CD4-positive, alpha-beta T cell treated with Interleukin-2 at 100 ng/mL for 4 hours (primary cell): Measurements from ENCODE around the gene PTPRK.
"Not testable (repeated sequence)": the region's sequence is repeated elsewhere in the genome, so short reads cannot be mapped to it uniquely, and the experiment has no call there.

Experiments used
- DNase-seq: peaks from one replicate; pipeline ENCODE4 v3.0.0-alpha.2; 2020; ENCODE audit warnings: low spot score

PTPRK gene

DNA sequence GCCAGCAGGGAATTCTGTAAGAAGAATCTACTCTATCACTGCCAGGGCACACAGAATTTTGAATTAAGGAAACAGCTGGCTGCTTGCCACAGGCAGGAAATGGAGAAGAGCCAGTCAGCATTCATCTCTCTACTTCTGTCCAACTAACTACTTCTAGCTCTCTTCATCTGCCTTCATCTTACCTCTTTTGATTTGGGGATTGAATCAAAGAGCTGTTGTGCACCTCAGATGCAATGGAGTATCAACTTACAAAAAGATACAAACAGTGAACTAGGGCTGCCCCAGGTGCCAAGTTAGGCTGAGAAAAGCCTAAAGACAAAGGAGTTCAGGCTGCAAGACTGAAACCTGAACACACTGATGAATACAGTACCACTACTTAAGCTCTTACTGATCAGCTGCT lies 82.0 kb downstream of the PTPRK start:
- DNase-seq, result no peak

- no peak for DNase-seq
These were observed 82.7 kb downstream of the PTPRK start for GRCh38 chr6:128437685-128438084.

GRCh38 chr6:128434752-128435151 lies 85.6 kb downstream of the PTPRK start:
- not testable (repeated sequence) for DNase-seq

DNA sequence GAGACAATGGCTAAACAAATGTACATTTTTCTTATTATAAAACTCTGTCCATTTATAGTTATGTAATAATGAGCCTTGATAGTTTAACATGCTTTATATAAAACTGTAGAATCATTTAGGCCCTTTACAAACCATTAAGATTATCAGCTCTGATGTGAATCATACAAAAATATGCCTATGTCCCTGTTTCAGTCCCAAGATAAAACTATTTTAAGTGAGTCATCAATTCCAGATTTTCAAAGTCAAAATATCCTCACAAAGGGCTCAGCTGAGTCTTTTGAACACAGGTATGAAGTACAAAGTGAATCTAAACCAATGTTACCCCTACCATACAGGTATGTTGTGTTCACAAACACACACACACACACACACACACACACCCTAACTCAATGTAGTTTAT lies 88.0 kb downstream of the PTPRK start:
- no peak for DNase-seq

DNA sequence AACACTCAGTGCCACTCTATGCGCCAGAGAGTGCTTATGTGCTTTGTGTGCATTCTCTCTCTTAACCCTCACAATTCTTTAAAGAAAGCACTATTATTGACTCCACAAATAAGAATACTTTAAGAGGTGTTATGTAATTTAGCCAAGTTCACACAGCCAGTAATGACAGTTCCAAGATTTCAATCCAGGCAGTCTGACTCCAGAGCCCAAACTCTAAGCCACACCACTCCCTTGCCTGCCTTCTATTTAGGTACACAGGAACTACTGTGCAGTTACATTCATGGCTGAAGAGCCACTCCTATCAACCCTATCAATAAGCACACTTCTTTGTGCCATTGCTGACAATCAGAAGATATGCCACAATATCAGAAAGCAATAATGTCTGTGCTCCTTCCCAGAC lies 93.3 kb downstream of the PTPRK start:
- no peak for DNase-seq

DNA sequence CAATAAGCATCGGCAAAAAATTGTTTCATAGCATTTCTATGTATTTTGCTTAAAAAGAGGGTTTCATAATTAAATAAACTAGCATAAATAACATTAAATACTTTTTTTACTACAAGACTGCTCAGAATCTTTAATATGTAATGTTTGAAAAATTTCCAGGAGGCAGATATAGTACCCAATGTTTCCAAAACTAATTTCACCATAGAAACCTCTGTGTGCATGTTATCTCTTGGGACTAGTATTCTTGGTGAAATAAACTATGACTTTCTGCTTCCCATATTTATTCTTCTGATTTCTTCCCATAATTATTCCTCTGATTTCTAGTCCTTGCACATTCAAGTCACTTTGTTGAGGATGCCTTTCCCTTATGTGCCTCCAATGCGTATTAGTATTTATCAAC lies 94.5 kb downstream of the PTPRK start:
- no peak for DNase-seq

DNA sequence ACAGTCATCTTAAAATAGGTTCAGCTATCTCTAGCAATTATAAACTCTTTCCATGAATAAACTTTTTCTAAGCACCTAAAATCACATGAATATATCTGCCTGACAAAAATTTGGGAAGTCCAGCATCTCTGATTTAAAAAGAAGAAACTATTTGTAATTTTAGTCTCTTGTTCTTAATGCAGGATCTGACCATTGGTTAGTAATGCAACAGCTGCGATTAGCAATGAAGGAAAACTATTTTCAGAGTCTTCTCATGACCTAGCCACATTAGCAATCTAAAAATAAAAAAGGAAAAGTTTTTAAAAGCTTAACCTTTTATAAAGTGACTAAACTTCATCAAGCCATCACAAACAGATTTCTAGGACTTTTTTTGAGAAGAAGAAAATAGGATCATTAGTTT lies 97.5 kb downstream of the PTPRK start:
- DNase-seq, result no peak

DNA sequence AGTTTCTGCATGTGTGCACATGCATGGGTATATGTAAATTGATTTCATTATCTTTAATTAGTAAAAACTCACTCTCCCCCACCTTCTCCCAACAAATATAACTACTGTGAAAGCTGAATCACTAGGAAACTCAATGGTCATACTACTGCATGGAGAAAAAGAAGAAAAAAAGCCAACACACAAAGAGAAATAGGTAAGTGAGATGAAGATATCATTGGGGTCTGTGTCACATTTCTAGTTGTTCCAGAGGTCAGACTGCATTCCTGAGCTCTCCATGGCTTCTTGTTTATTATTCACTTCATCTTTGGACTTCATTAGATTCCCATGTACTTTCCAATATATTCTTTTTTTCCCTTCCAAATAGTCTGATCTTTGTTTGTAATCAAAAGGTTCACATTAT lies 98.2 kb downstream of the PTPRK start:
- DNase-seq, result no peak

DNA sequence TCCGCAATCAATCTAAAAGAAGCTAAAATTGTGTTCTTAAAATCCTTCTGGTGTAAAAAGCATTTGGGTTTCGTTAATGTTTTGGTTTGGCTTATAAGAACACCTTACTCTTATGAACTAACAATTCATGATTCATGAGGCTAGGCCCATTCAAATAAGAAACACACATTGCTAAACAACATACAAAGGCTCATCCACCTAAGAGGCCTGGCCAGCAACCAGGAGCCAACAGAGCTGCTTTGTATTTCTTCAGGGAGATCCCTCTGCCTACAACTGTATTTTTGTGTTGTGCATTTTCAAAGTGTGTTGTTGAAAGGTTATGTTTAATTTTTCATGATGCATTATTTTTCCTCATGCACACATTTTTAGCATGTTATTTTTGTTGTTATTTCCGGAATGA lies 98.6 kb downstream of the PTPRK start:
- no peak for DNase-seq

DNA sequence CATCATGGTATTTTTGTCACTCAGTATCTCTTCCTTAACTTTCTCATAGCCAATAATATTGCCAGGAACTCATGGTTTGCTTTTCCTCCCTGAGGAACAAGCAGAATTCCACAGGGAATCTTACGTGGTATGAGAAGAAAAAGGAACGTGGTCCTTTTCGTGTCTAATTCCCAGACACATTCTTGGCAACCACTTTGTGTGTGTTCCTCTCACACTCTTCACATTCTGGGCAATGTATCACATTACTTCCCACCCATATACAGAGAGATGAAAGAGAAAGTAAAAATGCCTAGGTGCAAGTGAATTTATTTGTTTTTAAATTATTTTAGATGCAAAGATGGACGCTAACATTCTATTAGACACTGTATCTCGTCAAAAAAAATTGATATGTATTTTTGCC lies 102.7 kb downstream of the PTPRK start:
- DNase-seq, result no peak

DNA sequence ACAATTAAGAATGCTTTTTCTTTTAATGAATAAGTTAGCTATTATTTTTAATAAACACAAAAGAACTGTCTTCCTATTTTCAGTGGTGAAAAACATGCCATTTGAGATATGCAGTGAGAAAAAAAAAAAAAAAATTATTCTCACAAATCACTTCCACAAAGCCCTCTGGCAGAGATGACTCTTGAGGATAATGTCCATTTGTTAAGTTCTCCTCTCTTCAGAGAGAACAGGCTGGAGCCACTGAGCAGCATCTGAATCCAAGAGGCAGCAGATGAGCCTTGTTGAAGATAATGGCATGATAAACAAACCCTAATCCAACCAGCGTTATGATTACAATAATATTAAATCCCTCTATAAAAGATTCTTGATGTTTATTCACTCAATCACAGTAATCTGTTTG lies 105.0 kb downstream of the PTPRK start:
- DNase-seq, result no peak

DNA sequence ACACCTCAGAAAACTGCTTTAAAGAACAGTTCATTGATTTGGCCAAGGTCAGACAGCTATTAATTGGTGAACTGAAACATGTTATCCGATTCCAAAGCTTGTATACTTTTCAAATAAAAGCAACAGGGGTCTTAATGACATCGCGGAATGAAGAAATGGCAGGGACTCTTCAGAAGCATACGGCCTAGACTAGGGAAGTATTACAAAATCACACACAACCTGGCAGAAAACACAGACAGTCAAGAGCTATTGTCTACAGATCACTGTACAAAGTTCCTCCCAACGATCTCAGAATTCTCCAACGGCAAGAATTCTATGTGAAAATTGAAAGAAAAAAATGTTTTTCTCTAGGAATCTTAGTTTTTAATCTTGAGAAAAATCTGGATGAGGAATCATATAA lies 105.5 kb downstream of the PTPRK start:
- DNase-seq, result no peak

DNA sequence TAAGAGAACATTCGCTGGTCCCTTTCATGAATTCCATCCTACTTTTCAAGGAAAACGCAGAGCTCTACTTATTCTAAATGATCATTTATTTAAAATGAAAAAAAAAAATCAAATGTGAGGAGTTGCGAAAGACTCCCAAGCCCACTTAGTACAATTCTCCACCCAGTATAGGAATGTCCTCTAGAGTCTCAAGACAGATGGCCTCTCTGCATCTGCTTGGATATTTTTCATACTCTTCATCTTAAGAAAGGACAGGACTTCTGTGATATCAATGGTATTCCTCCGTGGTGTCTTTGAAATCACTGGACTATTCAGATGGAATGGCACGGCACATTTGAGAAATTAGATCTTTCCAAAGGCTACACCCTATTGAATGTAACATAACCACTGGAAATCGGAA lies 107.1 kb downstream of the PTPRK start:
- DNase-seq, result no peak

DNA sequence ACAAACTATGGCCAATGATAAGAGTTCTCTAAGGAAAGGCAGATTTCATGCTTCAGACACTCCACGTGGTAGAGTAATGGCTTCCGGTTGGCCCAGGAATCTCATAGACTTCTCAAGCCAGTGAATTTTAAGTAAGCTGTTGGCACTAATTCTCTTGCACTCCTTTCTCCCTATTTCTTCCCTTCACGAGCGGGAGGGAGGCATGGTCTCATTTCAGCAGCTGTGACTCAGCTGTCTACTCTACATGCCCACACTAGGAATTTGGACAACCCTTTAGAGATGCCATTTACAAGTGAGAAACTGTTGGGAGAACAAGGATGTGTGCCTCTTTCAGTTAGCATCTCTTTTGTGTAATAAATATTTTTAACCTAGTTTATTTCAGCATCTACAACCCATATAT lies 107.7 kb downstream of the PTPRK start:
- no peak for DNase-seq

- DNase-seq, result no peak
These were observed 109.8 kb downstream of the PTPRK start for GRCh38 chr6:128410584-128410983.

DNA sequence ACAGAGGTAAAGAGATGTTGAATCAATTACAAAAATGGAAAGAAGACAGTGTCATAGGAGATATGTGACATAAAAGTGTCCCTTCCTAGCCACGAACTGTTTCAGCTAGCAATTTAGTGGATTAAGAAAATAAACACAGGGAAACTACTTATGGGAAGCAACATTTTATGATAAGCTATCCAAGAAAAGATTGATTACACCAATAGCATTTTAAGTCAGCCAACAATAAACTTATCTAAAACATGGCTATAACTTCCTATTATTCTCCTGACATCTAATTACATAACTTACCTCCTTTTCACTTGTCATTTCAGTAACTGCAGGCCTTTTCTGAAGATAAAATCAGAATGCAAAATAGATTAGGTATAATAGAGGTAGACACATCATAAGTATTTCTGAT lies 111.4 kb downstream of the PTPRK start:
- no peak for DNase-seq

GRCh38 chr6:128406453-128406852 lies 113.9 kb downstream of the PTPRK start:
- no peak for DNase-seq

- DNase-seq, result no peak
These were observed 116.6 kb downstream of the PTPRK start for GRCh38 chr6:128403618-128404444.

DNA sequence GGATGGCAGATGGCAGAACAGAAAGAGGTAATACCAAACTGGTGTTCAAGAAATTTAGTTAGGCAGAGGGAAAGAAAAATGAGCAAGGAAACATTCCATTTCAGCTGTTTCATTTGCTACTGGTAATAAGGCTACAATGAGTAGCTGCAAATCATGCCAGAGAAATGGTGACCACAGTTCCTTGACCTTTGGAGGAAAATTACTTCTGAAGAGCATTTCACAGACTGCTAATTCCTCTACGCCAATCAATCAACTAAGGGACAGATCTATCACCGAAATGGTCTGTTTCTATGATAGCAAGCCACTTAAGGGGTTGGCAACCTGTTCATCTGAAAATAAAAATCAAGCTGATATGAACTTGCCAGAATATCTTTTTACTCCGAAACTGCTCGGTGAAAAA lies 119.5 kb downstream of the PTPRK start:
- DNase-seq, result no peak

DNA sequence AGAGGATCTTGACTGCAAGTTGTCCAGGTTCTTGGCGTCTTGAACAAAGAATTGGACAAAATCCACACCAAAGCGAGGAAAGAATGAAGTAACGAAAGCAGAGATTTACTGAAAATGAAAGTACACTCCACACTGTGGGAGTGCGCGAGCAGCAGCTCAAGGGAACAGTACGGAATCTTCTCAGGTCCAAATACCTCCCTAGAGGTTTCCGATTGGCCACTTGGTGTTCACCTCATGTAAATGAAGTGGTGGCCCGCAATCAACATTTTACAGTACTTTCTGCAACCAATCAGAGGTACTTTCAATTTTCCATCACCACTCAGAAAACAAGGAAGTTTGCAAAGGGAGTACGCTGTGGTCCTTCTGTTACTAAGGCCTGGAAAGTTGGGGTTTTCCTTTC lies 122.4 kb downstream of the PTPRK start:
- no peak for DNase-seq

GRCh38 chr6:128395596-128395995 lies 124.8 kb downstream of the PTPRK start:
- DNase-seq, result no peak

GRCh38 chr6:128395188-128395587 lies 125.2 kb downstream of the PTPRK start:
- DNase-seq, result no peak

DNA sequence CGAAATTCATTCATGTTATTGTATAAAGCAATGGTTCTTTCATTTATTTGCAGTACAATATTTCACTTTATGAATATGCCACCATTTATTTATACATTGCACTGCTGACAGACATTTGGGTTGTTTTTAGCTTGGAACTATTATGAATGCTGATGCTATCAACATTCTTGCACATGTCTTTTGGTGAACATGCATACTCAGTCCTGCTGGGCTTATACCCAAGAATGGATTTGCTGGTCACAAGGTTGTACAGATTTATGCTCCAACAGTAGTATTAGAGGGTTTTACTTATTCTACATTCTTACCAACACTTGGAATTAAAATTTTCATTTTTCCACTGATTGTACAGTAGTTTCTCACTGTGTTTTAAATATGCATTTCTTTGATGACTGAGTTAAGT lies 126.2 kb downstream of the PTPRK start:
- DNase-seq, result no peak

DNA sequence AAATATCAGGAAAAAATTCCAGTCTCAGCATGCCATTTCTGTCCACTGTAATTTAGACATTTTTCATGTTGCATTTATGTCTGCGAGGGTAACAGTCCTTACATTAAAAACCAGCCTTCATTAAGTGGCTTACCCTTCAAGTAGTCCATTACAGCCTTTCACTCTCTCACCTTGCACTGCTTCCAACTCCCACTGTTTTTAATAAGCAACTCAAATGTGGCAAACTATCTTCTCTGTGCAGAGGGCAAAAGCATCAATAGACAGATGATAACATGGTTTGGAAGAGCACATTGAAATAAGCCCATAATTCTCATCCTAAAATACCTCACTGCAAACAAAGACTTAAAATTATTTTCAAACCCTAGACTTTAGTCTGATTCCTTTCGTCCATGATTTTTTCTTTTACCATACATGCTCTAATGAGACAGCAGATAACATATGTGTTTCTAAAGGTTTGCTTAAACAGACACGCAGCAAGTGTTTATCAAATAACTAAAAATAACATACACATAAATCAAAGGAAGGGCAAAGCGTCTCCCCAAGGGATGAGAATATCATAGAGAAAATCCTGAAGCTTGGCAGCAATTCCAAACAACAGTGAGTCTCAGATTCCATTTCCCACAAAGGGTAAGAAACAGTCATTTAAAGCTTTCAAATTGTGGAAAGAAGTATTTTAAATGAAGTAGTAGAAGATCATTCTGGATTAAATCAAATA lies 130.4 kb downstream of the PTPRK start:
- DNase-seq, result no peak
